HFFc6 (cell line): ENCODE results near the gene NPAS3. TPM values are rescaled to one million over a fixed set of nuclear protein-coding genes. Genes with fewer than 3 reads are reported as not detected.

Source experiments
- DNase-seq: peaks from one replicate; pipeline ENCODE4 v3.0.0-alpha.2; 2018
- H3K27ac Mint-ChIP-seq: 2 replicates; pipeline ENCODE4 v1.8.0; 2020; ENCODE audit warnings: mild to moderate bottlenecking, mixed read lengths
- H3K27me3 Mint-ChIP-seq: 2 replicates; pipeline ENCODE4 v1.8.0; 2021; ENCODE audit warnings: mild to moderate bottlenecking, moderate library complexity, mixed read lengths; ENCODE audit not compliant: insufficient read depth
- H3K36me3 Mint-ChIP-seq: 2 replicates; pipeline ENCODE4 v1.8.0; 2021; ENCODE audit warnings: low read depth, mixed read lengths
- H3K4me1 Mint-ChIP-seq: 2 replicates; pipeline ENCODE4 v1.8.0; 2020; ENCODE audit warnings: low read depth, mixed read lengths
- H3K4me3 Mint-ChIP-seq: 2 replicates; pipeline ENCODE4 v1.8.0; 2020; ENCODE audit warnings: mild to moderate bottlenecking, moderate library complexity, mixed read lengths
- H3K9me3 Mint-ChIP-seq: 2 replicates; pipeline ENCODE4 v1.8.0; 2020; ENCODE audit warnings: mild to moderate bottlenecking, mixed read lengths
- total RNA-seq, 6 experiments: library from RNA; stranded (reverse); fragmentation: NEBNext Ultra II Directional; extraction: Animal tissue kit (Norgen Biotek cat#: 25700); gene quantifications; 2 replicates in 1 of 6; 3 replicates in 5 of 6; pipeline ENCODE4 v1.2.3, GENCODE V29; 2021
- TF ChIP-seq, protein P1 (sequence below): fragments of 200-600 bp; sonication (generic); IDR thresholded peaks from 2 replicates; pipeline ENCODE4 v1.5.0; 2021; ENCODE audit warnings: antibody characterized with exemption, mild to moderate bottlenecking

Gene NPAS3
- total RNA-seq, 6 experiments from 2014 or later: not detected

GRCh38 chr14:33755358-33755757 is 816.7 kb downstream of the NPAS3 start:
- Mint-ChIP-seq H3K9me3 (peaks cover 10% of the 10 kb centered on the region), H3K4me3 (no peak overlapping the region), H3K36me3 (no peaks in the 10 kb centered on the region; the same call in 1 of the 2 replicates), H3K27ac (peak overlapping the region; percentile 45; the same call in 1 of the 2 replicates), H3K4me1 (peaks cover 30% of the 10 kb centered on the region; the same call in 1 of the 2 replicates), H3K27me3 (no peaks in the 10 kb centered on the region)
- DNase-seq: peak; percentile 33
- TF ChIP-seq, protein P1, sequence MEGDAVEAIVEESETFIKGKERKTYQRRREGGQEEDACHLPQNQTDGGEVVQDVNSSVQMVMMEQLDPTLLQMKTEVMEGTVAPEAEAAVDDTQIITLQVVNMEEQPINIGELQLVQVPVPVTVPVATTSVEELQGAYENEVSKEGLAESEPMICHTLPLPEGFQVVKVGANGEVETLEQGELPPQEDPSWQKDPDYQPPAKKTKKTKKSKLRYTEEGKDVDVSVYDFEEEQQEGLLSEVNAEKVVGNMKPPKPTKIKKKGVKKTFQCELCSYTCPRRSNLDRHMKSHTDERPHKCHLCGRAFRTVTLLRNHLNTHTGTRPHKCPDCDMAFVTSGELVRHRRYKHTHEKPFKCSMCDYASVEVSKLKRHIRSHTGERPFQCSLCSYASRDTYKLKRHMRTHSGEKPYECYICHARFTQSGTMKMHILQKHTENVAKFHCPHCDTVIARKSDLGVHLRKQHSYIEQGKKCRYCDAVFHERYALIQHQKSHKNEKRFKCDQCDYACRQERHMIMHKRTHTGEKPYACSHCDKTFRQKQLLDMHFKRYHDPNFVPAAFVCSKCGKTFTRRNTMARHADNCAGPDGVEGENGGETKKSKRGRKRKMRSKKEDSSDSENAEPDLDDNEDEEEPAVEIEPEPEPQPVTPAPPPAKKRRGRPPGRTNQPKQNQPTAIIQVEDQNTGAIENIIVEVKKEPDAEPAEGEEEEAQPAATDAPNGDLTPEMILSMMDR: no peak

DNA sequence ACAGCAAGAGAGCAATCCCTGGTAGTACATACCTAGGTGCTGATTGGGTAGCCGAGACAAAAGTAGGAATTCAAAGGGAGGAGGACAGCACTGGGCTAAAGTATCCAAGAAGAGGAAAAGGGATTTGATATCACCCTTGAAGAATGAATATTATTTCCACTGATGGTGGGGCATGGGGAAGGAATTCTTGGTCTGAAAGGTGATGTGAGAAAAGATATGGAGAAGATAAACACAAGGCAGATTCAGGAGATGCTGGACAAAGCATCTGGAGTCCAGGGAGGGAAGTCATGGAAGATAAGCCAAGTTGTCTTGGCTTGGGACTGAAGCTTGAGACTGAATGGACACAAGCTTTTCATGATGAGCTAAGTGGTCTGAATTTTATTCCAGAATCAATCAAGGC is 818.2 kb downstream of the NPAS3 start:
- H3K36me3 Mint-ChIP-seq: no peaks in the 10 kb centered on the region; the same call in 1 of the 2 replicates
- TF ChIP-seq, protein P1: no peak
- H3K4me3 Mint-ChIP-seq: no peak overlapping the region; the same call in 1 of the 2 replicates
- no peaks in the 10 kb centered on the region for H3K27me3 Mint-ChIP-seq
- no peak for DNase-seq
- H3K27ac Mint-ChIP-seq: no peak overlapping the region
- H3K4me1 Mint-ChIP-seq: peaks cover 30% of the 10 kb centered on the region; the same call in 1 of the 2 replicates
- peaks cover 10% of the 10 kb centered on the region for H3K9me3 Mint-ChIP-seq

DNA sequence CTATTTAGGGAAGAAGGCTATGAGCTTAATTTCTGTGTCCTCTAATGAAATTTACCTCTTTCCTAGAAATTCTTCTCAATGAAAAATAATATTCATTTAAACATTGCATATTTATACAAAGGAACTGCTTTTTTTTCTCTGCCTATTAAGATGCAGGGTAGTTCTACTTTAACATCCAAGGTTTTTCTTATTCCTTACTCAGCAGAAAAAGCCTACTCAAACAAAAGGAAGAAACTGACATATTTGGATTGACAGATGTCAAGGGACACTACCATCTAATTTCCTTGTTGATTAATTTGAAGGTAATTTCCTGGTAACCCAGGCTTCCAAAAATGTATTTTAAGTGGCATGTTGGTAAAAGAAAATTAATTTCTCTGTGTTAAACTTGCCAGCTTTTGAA is 819.9 kb downstream of the NPAS3 start:
- H3K27me3 Mint-ChIP-seq: no peaks in the 10 kb centered on the region
- peaks cover 39% of the 10 kb centered on the region; the same call in 1 of the 2 replicates for H3K4me1 Mint-ChIP-seq
- H3K4me3 Mint-ChIP-seq: no peak overlapping the region
- peaks cover 10% of the 10 kb centered on the region for H3K9me3 Mint-ChIP-seq
- no peak overlapping the region for H3K27ac Mint-ChIP-seq
- DNase-seq: no peak
- H3K36me3 Mint-ChIP-seq: no peaks in the 10 kb centered on the region; the same call in 1 of the 2 replicates
- TF ChIP-seq, protein P1: no peak

DNA sequence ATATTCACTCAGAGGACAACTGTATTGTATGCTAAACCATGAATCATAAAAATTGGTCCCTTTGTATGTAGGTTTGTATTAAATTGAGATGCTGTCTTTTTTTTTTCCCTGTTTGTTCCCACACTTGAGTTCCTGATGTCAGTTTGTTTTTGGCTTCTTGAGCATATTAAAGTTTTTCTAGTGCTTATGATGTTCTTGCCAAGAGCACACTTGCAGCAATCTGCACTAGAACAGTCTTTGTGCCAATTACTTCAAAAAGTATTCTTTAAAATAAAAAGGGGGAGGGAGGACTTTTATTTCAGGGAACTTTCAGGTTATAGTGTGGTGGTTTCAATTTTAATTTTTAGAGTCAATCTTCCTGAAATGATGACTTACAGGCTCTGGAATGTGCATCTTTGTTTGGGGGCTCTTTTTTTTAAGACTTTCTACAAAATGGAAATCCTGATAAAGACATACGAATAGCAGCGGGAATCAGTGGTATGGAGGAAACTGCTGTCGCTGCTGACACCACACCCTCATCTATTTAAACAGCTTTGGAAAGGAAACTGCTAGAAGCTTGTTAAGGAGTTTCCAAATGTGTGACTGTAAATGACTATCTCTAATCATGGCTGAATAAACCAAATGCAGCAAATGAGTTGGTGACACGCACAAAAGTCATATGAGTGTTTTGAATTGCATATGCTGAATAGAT is 823.6 kb downstream of the NPAS3 start:
- no peaks in the 10 kb centered on the region for H3K27me3 Mint-ChIP-seq
- peak overlapping the region; percentile 11; the same call in 1 of the 2 replicates for H3K4me3 Mint-ChIP-seq
- H3K27ac Mint-ChIP-seq: no peak overlapping the region
- H3K9me3 Mint-ChIP-seq: peaks cover 5% of the 10 kb centered on the region; the same call in 1 of the 2 replicates
- no peak for DNase-seq
- H3K36me3 Mint-ChIP-seq: no peaks in the 10 kb centered on the region
- peaks cover 10% of the 10 kb centered on the region; the same call in 1 of the 2 replicates for H3K4me1 Mint-ChIP-seq
- TF ChIP-seq, protein P1: no peak

DNA sequence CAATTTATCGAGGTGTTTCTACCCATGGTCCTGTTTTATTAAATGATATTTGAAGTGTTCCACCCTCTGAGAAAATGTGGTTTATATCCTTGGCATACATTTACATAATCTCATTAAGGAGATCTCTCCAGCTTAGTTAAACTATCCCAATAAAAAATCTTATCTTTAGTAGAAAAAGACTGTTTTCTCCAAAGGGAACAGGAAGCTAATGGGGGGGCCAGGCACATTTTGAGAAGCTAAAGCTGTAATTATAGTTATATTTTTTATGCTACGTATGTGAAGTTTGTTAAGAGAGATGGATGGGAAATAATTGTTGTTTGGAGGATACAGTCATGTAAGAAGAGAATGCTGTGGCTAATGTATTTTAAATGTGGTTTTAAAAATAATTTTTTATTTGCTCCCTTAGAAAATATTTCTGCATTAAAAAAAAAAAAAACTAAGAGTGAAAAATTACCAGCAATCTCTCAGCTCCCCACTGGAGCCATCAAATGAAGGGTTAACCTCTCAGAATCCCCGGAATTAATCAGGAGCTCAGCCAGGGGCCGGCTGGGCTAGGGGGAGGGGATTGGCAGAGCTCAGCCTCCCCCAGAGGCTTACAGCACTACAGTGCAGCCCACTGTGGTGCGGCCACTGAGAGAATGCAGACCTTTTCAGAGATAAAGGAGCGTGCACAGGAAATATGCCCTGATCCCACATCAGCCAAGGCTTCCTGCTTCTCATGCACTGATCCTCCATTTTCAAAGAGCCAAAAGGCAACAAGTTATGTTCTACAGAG is 826.4 kb downstream of the NPAS3 start:
- DNase-seq: no peak
- Mint-ChIP-seq H3K27me3 (no peaks in the 10 kb centered on the region), H3K27ac (no peak overlapping the region), H3K4me3 (no peak overlapping the region), H3K9me3 (no peaks in the 10 kb centered on the region; the same call in 1 of the 2 replicates), H3K4me1 (peaks cover 21% of the 10 kb centered on the region; the same call in 1 of the 2 replicates), H3K36me3 (no peaks in the 10 kb centered on the region)
- TF ChIP-seq, protein P1: no peak
